B cell (primary cell): ENCODE data around the gene FUT7. TPM values are rescaled to one million over a fixed set of nuclear protein-coding genes. Genes with fewer than 3 reads are reported as not detected.

Experiments
- ATAC-seq: fragments of 200-7000 bp; cut with Tn5 transposase; one replicate; pipeline ENCODE4 v1.10.0; 2021; ENCODE audit warnings: low read depth, mild to moderate bottlenecking, moderate number of reproducible peaks, moderate library complexity
- CTCF ChIA-PET: fragments of 350-600 bp; sonication (Branson Sonifier 250); formaldehyde crosslinking; loops from one replicate; lab custom pipeline; 2021; ENCODE audit warnings: antibody characterized with exemption, inconsistent platforms; lab: Charles Lee
- POLR2A ChIA-PET: fragments of 350-600 bp; sonication (Branson Sonifier 250); formaldehyde crosslinking; loops from one replicate; lab custom pipeline; 2021; ENCODE audit warnings: antibody characterized with exemption; lab: Charles Lee
- DNase-seq: peaks from one replicate; pipeline ENCODE4 v3.0.0; 2013
- H2AFZ ChIP-seq: 2 replicates; pipeline ENCODE4 v1.6.1; 2012; ENCODE audit warnings: mild to moderate bottlenecking, low read depth, low read length; ENCODE audit not compliant: insufficient read depth, poor library complexity, severe bottlenecking
- H3K27ac ChIP-seq, 2 donors: 1 replicate in 1 of 2; 2 replicates in 1 of 2; pipeline ENCODE4 v1.5.1; 2012 to 2013; ENCODE audit warnings: low read length in 2 of 2, mild to moderate bottlenecking in 2 of 2, moderate library complexity in 1 of 2
- H3K27me3 ChIP-seq, 4 experiments: fragments of 200-600 bp in 1 of 4; sonication (generic) in 1 of 4; replicated peaks in 1 of 4; 1 replicate in 2 of 4; 2 replicates in 2 of 4; pipeline versions ENCODE4 v1.6.1 to v1.7.0; 2013 to 2016; ENCODE audit warnings: low read length in 3 of 4, mild to moderate bottlenecking in 2 of 4, mixed read lengths in 1 of 4, moderate library complexity in 1 of 4; ENCODE audit not compliant: insufficient read depth in 4 of 4, control insufficient read depth in 3 of 4; ENCODE audit errors: control extremely low read depth in 1 of 4
- H3K36me3 ChIP-seq, 2 experiments: replicated peaks in 1 of 2; 1 replicate in 1 of 2; 2 replicates in 1 of 2; pipeline versions ENCODE4 v1.6.1 to v1.7.1; 2013; ENCODE audit warnings: low read length in 1 of 2; ENCODE audit not compliant: insufficient read depth in 2 of 2, control insufficient read depth in 1 of 2; ENCODE audit errors: control extremely low read depth in 1 of 2, extremely low read depth in 1 of 2
- H3K4me1 ChIP-seq, 2 donors: fragments of 200-600 bp in 1 of 2; sonication (generic) in 1 of 2; 1 replicate in 1 of 2; 2 replicates in 1 of 2; pipeline versions ENCODE4 v1.5.1 to v1.6.1; 2013 to 2017; ENCODE audit warnings: low read length in 2 of 2; ENCODE audit not compliant: control insufficient read depth in 2 of 2, insufficient read depth in 2 of 2
- H3K4me2 ChIP-seq: replicated peaks from 2 replicates; pipeline ENCODE3; 2012; ENCODE audit warnings: mild to moderate bottlenecking, low read depth, low read length; ENCODE audit not compliant: poor library complexity, severe bottlenecking
- H3K4me3 ChIP-seq, 5 experiments: fragments of 200-600 bp in 1 of 5; sonication (generic) in 1 of 5; 1 replicate in 3 of 5; 2 replicates in 2 of 5; pipeline versions ENCODE4 v1.5.1 to v1.7.0; 2011 to 2016; ENCODE audit warnings: low read length in 4 of 5, mild to moderate bottlenecking in 4 of 5, low read depth in 2 of 5, control low read depth in 1 of 5, moderate library complexity in 1 of 5; ENCODE audit not compliant: insufficient read depth in 1 of 5; ENCODE audit errors: control extremely low read depth in 1 of 5, extremely low read depth in 1 of 5
- H3K79me2 ChIP-seq: fragments of 200-600 bp; sonication (generic); one replicate; pipeline ENCODE4 v1.6.0; 2016; ENCODE audit warnings: low read length; ENCODE audit not compliant: control insufficient read depth, insufficient read depth
- H3K9ac ChIP-seq: fragments of 200-600 bp; sonication (generic); 2 replicates; pipeline ENCODE4 v1.6.1; 2017; ENCODE audit warnings: mild to moderate bottlenecking, low read length, moderate library complexity
- H3K9me3 ChIP-seq, 3 donors: one replicate each; pipeline versions ENCODE4 v1.6.1 to v1.7.1; 2013; ENCODE audit warnings: low read length in 2 of 3; ENCODE audit not compliant: control insufficient read depth in 2 of 3, insufficient read depth in 1 of 3; ENCODE audit errors: control extremely low read depth in 1 of 3
- H4K20me1 ChIP-seq: 2 replicates; pipeline ENCODE4 v1.6.0; 2012; ENCODE audit warnings: mild to moderate bottlenecking, low read length; ENCODE audit not compliant: insufficient read depth, control insufficient read depth, poor library complexity, severe bottlenecking
- H3K27ac Mint-ChIP-seq: one replicate; pipeline ENCODE4 v1.8.0; 2021; ENCODE audit warnings: mixed read lengths
- H3K27me3 Mint-ChIP-seq: one replicate; pipeline ENCODE4 v1.8.0; 2021; ENCODE audit warnings: mixed read lengths
- H3K4me1 Mint-ChIP-seq: one replicate; pipeline ENCODE4 v1.8.0; 2021; ENCODE audit warnings: mixed read lengths
- H3K4me3 Mint-ChIP-seq: one replicate; pipeline ENCODE4 v1.8.0; 2021; ENCODE audit warnings: mixed read lengths
- H3K9me3 Mint-ChIP-seq: one replicate; pipeline ENCODE4 v1.8.0; 2022; ENCODE audit warnings: mixed read lengths; ENCODE audit not compliant: insufficient read depth
- CTCF ChIP-seq: fragments of 200-600 bp; IDR thresholded peaks from one replicate; pipeline ENCODE4 v1.8.0; 2022; ENCODE audit warnings: antibody characterized with exemption, mild to moderate bottlenecking
- EZH2 ChIP-seq: IDR thresholded peaks from 2 replicates; pipeline ENCODE4 v1.6.1; 2012; ENCODE audit warnings: borderline replicate concordance, low read depth, mild to moderate bottlenecking, moderate library complexity, low read length; ENCODE audit not compliant: insufficient read depth, poor library complexity, severe bottlenecking
- WGBS: methylation state at CpG from one replicate; pipeline ENCODE4 v1.1.5; 2013; ENCODE audit warnings: missing lambda C conversion rate; ENCODE audit not compliant: insufficient coverage; 5-methylcytosine and 5-hydroxymethylcytosine counted together
- intact Hi-C: fragments of 100-400 bp; cut with micrococcal nuclease; formaldehyde crosslinking; loops from one replicate; pipeline ENCODE4 v1.10.0; 2022
- polyA plus RNA-seq: library from polyadenylated mRNA; depleted of rRNA; stranded (reverse); fragments of >200 nt; gene quantifications from 2 replicates; pipeline ENCODE4 v1.2.3, GENCODE V29; 2012
- total RNA-seq, 2 donors: library from RNA; stranded (reverse); fragments of 120-200 nt in 1 of 2; gene quantifications; 1 replicate in 1 of 2; 2 replicates in 1 of 2; pipeline versions ENCODE4 v1.2.3 to v1.2.4, GENCODE V29; 2013 to 2022

FUT7 gene
- total and polyA plus RNA-seq, 2 donors (not counting 1 experiment from before 2014, with no cell fraction given): 7.3 to 8.2 TPM

DNA sequence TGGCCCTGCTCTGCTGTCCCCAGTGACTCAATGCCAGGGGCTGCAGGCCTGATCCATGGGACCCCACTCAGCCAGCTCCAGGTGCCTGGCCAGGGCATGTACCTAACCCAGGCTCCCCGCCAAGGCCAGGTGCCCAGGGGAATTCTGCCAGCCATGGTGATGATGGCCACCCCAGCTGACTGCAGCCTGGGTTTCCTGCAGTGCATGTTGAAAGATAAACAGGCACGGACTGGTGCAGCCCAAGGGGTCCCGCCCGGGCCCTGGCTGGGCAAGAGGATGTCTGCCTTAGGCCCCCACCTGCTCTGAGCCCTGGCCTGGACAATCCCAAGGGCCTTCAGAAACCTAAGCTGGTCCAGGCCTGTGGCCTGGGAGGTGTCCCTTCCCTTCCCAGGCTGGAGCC, 5.1 kb downstream of the FUT7 start:
- TF ChIP-seq EZH2: no peak
- TF ChIP-seq CTCF: no peak
- Histone ChIP-seq H3K79me2 (peaks cover 11% of the 10 kb centered on the region), H4K20me1 (peaks cover 11% of the 10 kb centered on the region), H3K4me2 (peak overlapping the region; percentile 71), H3K27me3 (no peaks in the 10 kb centered on the region), H3K9ac (no peak overlapping the region), H3K27ac (no peak overlapping the region), H3K9me3 (peaks cover 0 to 9% (median 0%) of the 10 kb centered on the region in 3 donors), H2AFZ (no peak overlapping the region), H3K4me1 (peaks cover 38 to 55% of the 10 kb centered on the region in 2 donors), H3K36me3 (no peaks in the 10 kb centered on the region), H3K4me3 (no peak overlapping the region)
- ChIA-PET CTCF (interaction anchor here (1.1 to 5.9 kb wide), 14 partner anchors 8 to 260 kb away, joined by 3 to 49 read pairs (median 6); partner anchors contain the start of genes AJM1, CLIC3, NPDC1 and PAXX), POLR2A (interaction anchor here (1.1 to 3.0 kb wide), 2 partner anchors 31 to 35 kb away, joined by 4 to 19 read pairs; partner anchors contain the start of gene PAXX)
- no peak for DNase-seq
- intact Hi-C loops: no loop called here
- peak overlapping the region; percentile 81 for H3K4me3 Mint-ChIP-seq
- WGBS: 74% methylated on average over 4 of the region's 4 CpGs
- no peaks in the 10 kb centered on the region for H3K27me3 Mint-ChIP-seq
- H3K9me3 Mint-ChIP-seq: no peaks in the 10 kb centered on the region
- peaks cover 44% of the 10 kb centered on the region for H3K4me1 Mint-ChIP-seq
- no peak for ATAC-seq
- peak overlapping the region; percentile 56 for H3K27ac Mint-ChIP-seq

GRCh38 chr9:137026384-137026783, 5.5 kb downstream of the FUT7 start:
- intact Hi-C loops: no loop called here
- H3K27ac ChIP-seq: no peak overlapping the region
- H3K27me3 Mint-ChIP-seq: no peaks in the 10 kb centered on the region
- ChIA-PET CTCF (interaction anchor here (1.0 to 5.9 kb wide), 15 partner anchors 8 to 260 kb away, joined by 3 to 49 read pairs (median 5); partner anchors contain the start of genes CLIC3, NPDC1 and SAPCD2), POLR2A (interaction anchor here (0.6 to 1.1 kb wide), 2 partner anchors 31 to 32 kb away, joined by 3 to 4 read pairs; no protein-coding TSS in a partner anchor)
- H3K4me3 Mint-ChIP-seq: peak overlapping the region; percentile 41
- peaks cover 11% of the 10 kb centered on the region for H4K20me1 ChIP-seq
- no peak overlapping the region for H3K9ac ChIP-seq
- H2AFZ ChIP-seq: no peak overlapping the region
- no peaks in the 10 kb centered on the region for H3K36me3 ChIP-seq
- H3K9me3 Mint-ChIP-seq: no peaks in the 10 kb centered on the region
- peak overlapping the region; percentile 14 for H3K4me2 ChIP-seq
- H3K4me3 ChIP-seq: no peak overlapping the region
- H3K9me3 ChIP-seq: peaks cover 0 to 12% (median 0%) of the 10 kb centered on the region in 3 donors
- TF ChIP-seq CTCF (no peak), EZH2 (no peak)
- H3K4me1 ChIP-seq: peaks cover 34 to 50% of the 10 kb centered on the region in 2 donors
- ATAC-seq: no peak
- H3K79me2 ChIP-seq: peaks cover 6% of the 10 kb centered on the region
- 89% methylated on average over 2 of the region's 2 CpGs for WGBS
- DNase-seq: no peak
- H3K27me3 ChIP-seq: no peaks in the 10 kb centered on the region
- H3K27ac Mint-ChIP-seq: peak overlapping the region; percentile 56
- H3K4me1 Mint-ChIP-seq: peaks cover 42% of the 10 kb centered on the region
